Natural killer cell (primary cell): ENCODE measurements around the gene ASMTL. TPM values are rescaled to one million over a fixed set of nuclear protein-coding genes. Genes with fewer than 3 reads are reported as not detected.

Experiments used
- ATAC-seq, 3 donors: fragments of 150-1000 bp in 2 of 3; fragments of 200-7000 bp in 1 of 3; cut with Tn5 transposase; 1 replicate in 1 of 3; 2 replicates in 2 of 3; pipeline ENCODE4 v1.10.0; 2021; ENCODE audit warnings: mild to moderate bottlenecking in 2 of 3, moderate library complexity in 2 of 3
- DNase-seq, 2 donors: peaks; one replicate each; pipeline versions ENCODE4 v3.0.0 to v3.0.0-alpha.2; 2013 to 2021; ENCODE audit warnings: mixed read lengths in 1 of 2
- H3K27ac ChIP-seq: one replicate; pipeline ENCODE4 v1.5.1; 2013; ENCODE audit warnings: mild to moderate bottlenecking, low read length
- H3K27me3 ChIP-seq: one replicate; pipeline ENCODE4 v1.6.1; 2013; ENCODE audit warnings: low read length; ENCODE audit not compliant: control insufficient read depth, insufficient read depth
- H3K36me3 ChIP-seq: one replicate; pipeline ENCODE4 v1.6.1; 2013; ENCODE audit warnings: low read length; ENCODE audit not compliant: control insufficient read depth, insufficient read depth
- H3K4me1 ChIP-seq: one replicate; pipeline ENCODE4 v1.6.1; 2013; ENCODE audit warnings: low read length; ENCODE audit not compliant: control insufficient read depth, insufficient read depth
- H3K4me3 ChIP-seq: one replicate; pipeline ENCODE4 v1.5.1; 2013; ENCODE audit warnings: low read length
- H3K9me3 ChIP-seq: one replicate; pipeline ENCODE4 v1.6.1; 2013; ENCODE audit warnings: low read length; ENCODE audit not compliant: control insufficient read depth, insufficient read depth
- H3K27ac Mint-ChIP-seq, 2 donors: one replicate each; pipeline ENCODE4 v1.8.0; 2022; ENCODE audit warnings: mild to moderate bottlenecking in 2 of 2, mixed read lengths in 2 of 2, moderate library complexity in 1 of 2
- H3K27me3 Mint-ChIP-seq, 2 donors: one replicate each; pipeline ENCODE4 v1.8.0; 2022; ENCODE audit warnings: low read depth in 2 of 2, mixed read lengths in 2 of 2
- H3K36me3 Mint-ChIP-seq: one replicate; pipeline ENCODE4 v1.8.0; 2022; ENCODE audit warnings: mixed read lengths
- H3K4me1 Mint-ChIP-seq, 2 donors: one replicate each; pipeline ENCODE4 v1.8.0; 2022; ENCODE audit warnings: mixed read lengths in 2 of 2
- H3K4me3 Mint-ChIP-seq: one replicate; pipeline ENCODE4 v1.8.0; 2022; ENCODE audit warnings: mild to moderate bottlenecking, moderate library complexity, mixed read lengths
- H3K9me3 Mint-ChIP-seq, 2 donors: one replicate each; pipeline ENCODE4 v1.8.0; 2022; ENCODE audit warnings: mixed read lengths in 2 of 2
- CTCF ChIP-seq: fragments of 200-600 bp; IDR thresholded peaks from one replicate; pipeline ENCODE4 v1.8.0; 2022; ENCODE audit warnings: antibody characterized with exemption
- WGBS: methylation state at CpG from one replicate; pipeline ENCODE4 v1.1.7; 2013; ENCODE audit warnings: missing lambda C conversion rate; ENCODE audit not compliant: insufficient coverage; 5-methylcytosine and 5-hydroxymethylcytosine counted together
- intact Hi-C: fragments of 100-400 bp; cut with micrococcal nuclease; formaldehyde crosslinking; loops from one replicate; pipeline ENCODE4 v1.14.2; 2022
- total RNA-seq, 4 donors: library from RNA; stranded (reverse); fragments of 120-200 nt in 1 of 4; gene quantifications; one replicate each; pipeline versions ENCODE4 v1.2.3 to v1.2.4, GENCODE V29; 2013 to 2022

Gene ASMTL
- total RNA-seq, 3 donors from 2014 or later (not counting 1 experiment from before 2014, with no cell fraction given) = 58.5 to 80.3 (median 66.1) TPM

DNA sequence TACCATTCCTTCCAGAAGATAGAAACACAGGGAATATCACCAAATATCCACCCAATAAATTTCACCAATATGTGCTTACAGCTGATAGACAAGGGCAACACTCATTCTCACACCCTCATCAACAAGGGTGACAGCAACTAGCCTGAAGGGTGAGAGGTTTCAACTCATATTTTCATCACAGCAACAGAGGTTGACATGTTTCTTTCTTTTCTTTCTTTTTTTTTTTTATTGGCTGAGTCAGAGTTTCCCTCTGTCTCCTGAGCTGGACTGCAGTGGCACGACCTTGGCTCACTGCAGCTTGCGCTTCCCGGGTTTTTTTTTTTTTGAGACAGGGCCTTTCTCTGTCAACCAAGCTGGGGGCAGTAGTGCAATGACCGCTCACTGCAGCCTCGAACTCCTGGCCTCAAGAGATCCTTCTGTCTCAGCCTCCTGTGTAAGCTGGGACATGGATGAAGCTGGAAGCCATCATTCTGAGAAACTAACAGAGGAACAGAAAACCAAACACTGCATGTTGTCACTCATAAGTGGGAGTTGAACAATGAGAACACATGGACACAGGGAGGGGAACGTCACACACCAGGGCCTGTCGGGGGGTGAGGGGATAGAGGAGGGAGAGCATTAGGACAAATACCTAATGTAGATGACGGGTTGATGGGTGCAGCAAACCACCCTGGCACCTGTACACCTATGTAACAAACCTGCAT is 27.5 kb upstream of the ASMTL start:
- peaks cover 7% of the 10 kb centered on the region for H3K36me3 Mint-ChIP-seq
- no peak for TF ChIP-seq CTCF
- peaks cover 0 to 2% of the 10 kb centered on the region in 2 donors for H3K9me3 Mint-ChIP-seq
- H3K4me3 ChIP-seq = no peak overlapping the region
- H3K4me3 Mint-ChIP-seq = peak overlapping the region; percentile 83
- peak overlapping the region; percentile 98 to 99 for H3K27ac Mint-ChIP-seq
- intact Hi-C loops = no loop called here
- 68% methylated on average over 7 of the region's 8 CpGs for WGBS
- peak in 2 of 3 donors; percentile 32 to 39 for ATAC-seq
- peaks cover 12% of the 10 kb centered on the region for H3K36me3 ChIP-seq
- H3K4me1 ChIP-seq = peaks cover 81% of the 10 kb centered on the region
- H3K9me3 ChIP-seq = no peaks in the 10 kb centered on the region
- peak overlapping the region; percentile 95 for H3K27ac ChIP-seq
- DNase-seq = peak; percentile 13 to 47
- H3K27me3 Mint-ChIP-seq = no peaks in the 10 kb centered on the region
- H3K4me1 Mint-ChIP-seq = peaks cover 71 to 74% of the 10 kb centered on the region in 2 donors
- H3K27me3 ChIP-seq = no peaks in the 10 kb centered on the region

DNA sequence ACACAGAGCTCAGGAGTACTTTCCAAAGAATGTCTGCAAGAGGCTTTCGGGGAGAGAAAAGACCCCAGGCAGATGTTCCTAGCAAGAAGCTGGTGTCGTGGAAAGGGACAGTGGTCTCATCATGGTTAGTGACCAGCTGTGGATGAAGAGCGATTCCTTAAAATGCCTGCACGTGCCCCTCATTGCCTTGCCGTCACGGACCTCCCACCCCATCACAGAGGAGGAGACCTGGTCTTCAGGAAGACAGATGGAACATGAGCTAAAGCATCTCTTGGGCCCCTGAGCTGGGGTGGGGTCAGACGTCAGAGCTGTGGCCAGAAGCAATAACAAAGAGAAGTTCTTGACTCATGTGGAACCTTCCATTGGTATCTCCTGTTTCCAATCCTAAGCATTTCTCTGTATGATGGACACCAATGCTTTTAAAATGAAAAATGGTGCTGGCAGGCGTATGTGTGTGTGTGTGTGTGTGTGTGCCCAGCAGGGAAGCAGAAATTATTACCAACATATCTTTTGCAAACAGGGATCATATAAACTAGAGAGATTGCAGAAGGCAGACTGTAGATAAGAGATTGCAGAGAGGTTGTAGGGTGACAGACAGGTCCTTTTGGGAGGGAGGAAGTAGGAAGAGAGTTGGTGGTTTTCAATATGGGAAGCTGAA is 25.2 kb upstream of the ASMTL start:
- peak overlapping the region; percentile 98 to 99 for H3K27ac Mint-ChIP-seq
- DNase-seq = peak in 1 of 2 donors; percentile 12
- H3K9me3 ChIP-seq = no peaks in the 10 kb centered on the region
- H3K36me3 ChIP-seq = peaks cover 10% of the 10 kb centered on the region
- H3K4me3 ChIP-seq = no peak overlapping the region
- intact Hi-C loops = no loop called here
- peaks cover 61% of the 10 kb centered on the region for H3K4me1 ChIP-seq
- H3K4me1 Mint-ChIP-seq = peaks cover 61 to 72% of the 10 kb centered on the region in 2 donors
- H3K36me3 Mint-ChIP-seq = peaks cover 7% of the 10 kb centered on the region
- H3K27ac ChIP-seq = no peak overlapping the region
- no peak for ATAC-seq
- no peaks in the 10 kb centered on the region for H3K27me3 ChIP-seq
- no peaks in the 10 kb centered on the region for H3K27me3 Mint-ChIP-seq
- H3K4me3 Mint-ChIP-seq = peak overlapping the region; percentile 49
- TF ChIP-seq CTCF = no peak
- 86% methylated on average over 7 of the region's 8 CpGs for WGBS
- peaks cover 4 to 19% of the 10 kb centered on the region in 2 donors for H3K9me3 Mint-ChIP-seq

DNA sequence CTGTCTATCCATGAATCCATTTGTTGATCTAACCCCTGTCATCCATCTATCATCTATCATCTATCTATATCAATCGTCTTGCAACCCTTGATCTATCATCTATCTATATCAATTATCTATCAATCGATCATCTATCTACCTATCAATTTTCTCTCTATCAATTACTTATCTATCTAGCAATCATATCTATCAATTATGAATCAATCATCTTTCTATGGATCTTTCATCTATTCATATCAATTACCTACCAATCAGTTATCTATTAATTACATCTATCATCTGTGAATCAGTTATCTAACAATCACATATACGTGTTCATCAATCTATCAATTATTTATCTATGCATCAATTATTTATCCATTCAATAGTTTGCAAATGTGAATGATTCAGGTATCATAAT is 24.5 kb upstream of the ASMTL start:
- ATAC-seq (no peak), DNase-seq (no peak)
- Histone ChIP-seq H3K9me3 (no peaks in the 10 kb centered on the region), H3K27ac (no peak overlapping the region), H3K36me3 (peaks cover 10% of the 10 kb centered on the region), H3K27me3 (no peaks in the 10 kb centered on the region), H3K4me3 (no peak overlapping the region), H3K4me1 (peaks cover 64% of the 10 kb centered on the region)
- H3K27me3 Mint-ChIP-seq = no peaks in the 10 kb centered on the region
- H3K4me1 Mint-ChIP-seq = peaks cover 62 to 76% of the 10 kb centered on the region in 2 donors
- no peak for TF ChIP-seq CTCF
- H3K9me3 Mint-ChIP-seq = peaks cover 4 to 23% of the 10 kb centered on the region in 2 donors
- intact Hi-C loops = no loop called here
- WGBS = 84% methylated on average over 2 of the region's 3 CpGs
- H3K27ac Mint-ChIP-seq = peak overlapping the region; percentile 98 to 99
- H3K36me3 Mint-ChIP-seq = peaks cover 9% of the 10 kb centered on the region
- peak overlapping the region; percentile 7 for H3K4me3 Mint-ChIP-seq
